ENCODE measurements around the gene CEP83. TPM values are rescaled to one million over a fixed set of nuclear protein-coding genes. Genes with fewer than 3 reads are reported as not detected.

Gene CEP83
- total RNA-seq, 1 experiment from 2014 or later = 26.2 TPM

- TF ChIP-seq CDX4 (CRISPR knock-in tag; IDR thresholded peaks at IDR 0.05; ENCODE audit: borderline replicate concordance) (no peak), ETV6 (CRISPR knock-in tag; IDR thresholded peaks at IDR 0.05) (peak; percentile 96), HMGA2 (CRISPR knock-in tag; IDR thresholded peaks at IDR 0.05) (no peak), CTCF (IDR thresholded peaks at IDR 0.05) (no peak), MAX (CRISPR knock-in tag; IDR thresholded peaks at IDR 0.05) (peak; percentile 96), JUN (CRISPR knock-in tag; IDR thresholded peaks at IDR 0.05) (no peak), PRDM15 (CRISPR knock-in tag; IDR thresholded peaks at IDR 0.05) (no peak), GRHL2 (CRISPR knock-in tag; IDR thresholded peaks at IDR 0.05; ENCODE audit: insufficient replicate concordance, severe bottlenecking) (no peak), E2F1 (CRISPR knock-in tag; IDR thresholded peaks at IDR 0.05) (peak; percentile 91), ATF2 (CRISPR knock-in tag; IDR thresholded peaks at IDR 0.05; ENCODE audit: borderline replicate concordance, low read depth) (0 out of 2 replicates have a peak, but pooled peaks have one; percentile 18)
These were observed at the start of gene CEP83 (continued) for GRCh38 chr12:94459728-94460615.

GRCh38 chr12:94509317-94509716, 49.6 kb upstream of the CEP83 start:
- ATAC-seq = no peak
- H3K27ac Mint-ChIP-seq = no peak overlapping the region
- DNase-seq (ENCODE audit: low spot score) = no peak
- no peaks in the 10 kb centered on the region; the same call in 1 of the 2 replicates for H3K36me3 Mint-ChIP-seq
- no peaks in the 10 kb centered on the region; the same call in 1 of the 2 replicates for H3K27me3 Mint-ChIP-seq (ENCODE audit: low read depth)
- POLR2A ChIA-PET = no interaction called here
- peaks cover 6% of the 10 kb centered on the region; the same call in 1 of the 2 replicates for H3K9me3 Mint-ChIP-seq
- no peak overlapping the region for H3K4me3 Mint-ChIP-seq
- H3K4me1 Mint-ChIP-seq = peaks cover 8% of the 10 kb centered on the region
- CTCF ChIA-PET = no interaction called here
- TF ChIP-seq USF2 (CRISPR knock-in tag; IDR thresholded peaks at IDR 0.05) (no peak), RELA (CRISPR knock-in tag; IDR thresholded peaks at IDR 0.05; ENCODE audit: borderline replicate concordance) (no peak), PRDM15 (CRISPR knock-in tag; IDR thresholded peaks at IDR 0.05) (no peak), MYBL2 (CRISPR knock-in tag; IDR thresholded peaks at IDR 0.05) (no peak), ZNF396 (CRISPR knock-in tag; IDR thresholded peaks at IDR 0.05; ENCODE audit: borderline replicate concordance) (no peak), ZNF138 (CRISPR knock-in tag; conservative IDR thresholded peaks at IDR 0.05) (no peak), ZBTB21 (CRISPR knock-in tag; IDR thresholded peaks at IDR 0.05; ENCODE audit: borderline replicate concordance) (no peak), CREM (CRISPR knock-in tag; IDR thresholded peaks at IDR 0.05) (no peak), NR1H2 (CRISPR knock-in tag; IDR thresholded peaks at IDR 0.05) (no peak), JAZF1 (CRISPR knock-in tag; IDR thresholded peaks at IDR 0.05) (no peak)
